ENCODE measurements around the gene ZNF724.

DNA sequence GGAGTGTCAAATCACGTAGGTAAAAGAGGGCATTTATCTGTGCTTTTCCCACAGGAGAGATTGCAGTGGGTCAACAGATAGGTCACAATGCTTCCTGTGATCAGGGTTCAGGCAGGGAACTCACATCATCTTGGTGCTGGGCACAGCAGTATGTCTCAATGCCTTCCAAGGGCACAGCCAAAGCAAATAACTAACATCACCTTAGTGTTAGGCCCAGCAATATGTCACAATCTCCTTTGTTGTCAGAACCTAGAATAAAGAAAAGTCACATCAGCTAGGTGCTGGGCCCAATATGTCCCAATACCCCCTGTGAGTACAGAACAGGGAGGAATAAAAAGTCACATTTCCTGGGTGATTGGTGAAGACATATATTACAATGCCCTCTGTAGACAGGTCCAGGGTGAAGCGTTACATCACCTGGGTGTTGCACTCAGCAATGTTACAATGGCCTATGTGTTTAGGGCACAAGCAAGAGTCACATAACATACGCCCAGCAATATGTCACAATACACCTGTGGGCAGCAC is 11.4 kb upstream of the ZNF724 start:
- TF ChIP-seq POLR2A (IDR thresholded peaks at IDR 0.05; ENCODE audit: low read length) (no peak), GATA1 (IDR thresholded peaks at IDR 0.05; ENCODE audit: low read depth, low read length) (no peak)

Data from erythroblast (primary cell).